IMR-90 (cell line): Measurements from ENCODE around the gene NEUROD2. TPM values are rescaled to one million over a fixed set of nuclear protein-coding genes. Genes with fewer than 3 reads are reported as not detected.

Experiments used
- ATAC-seq: fragments of 200-7000 bp; cut with Tn5 transposase; 2 replicates; pipeline ENCODE4 v1.9.1; 2020; ENCODE audit warnings: low read depth, mild to moderate bottlenecking, moderate library complexity
- BruUV-seq: library from RNA; stranded (reverse); fragments of 400-500 nt; replicated peaks from 2 replicates; lab custom pipeline; 2021; lab: Mats Ljungman, UMichigan
- CTCF ChIA-PET: fragments of 300-600 bp; formaldehyde crosslinking; extraction: SDS; loops from one replicate; lab custom pipeline; 2021; ENCODE audit warnings: antibody characterized with exemption; lab: Yijun Ruan, JAX
- POLR2A ChIA-PET: fragments of 300-600 bp; sonication (Branson Sonifier 250); formaldehyde crosslinking; loops from one replicate; lab custom pipeline; 2022; ENCODE audit warnings: antibody characterized with exemption; ENCODE audit not compliant: unreplicated experiment; lab: Charles Lee
- DNase-seq: peaks from one replicate; pipeline ENCODE4 v3.0.0; 2013
- H2AFZ ChIP-seq: replicated peaks from 2 replicates; pipeline ENCODE3; 2013; ENCODE audit warnings: low read length, mild to moderate bottlenecking; ENCODE audit not compliant: poor library complexity
- H2AK5ac ChIP-seq: 2 replicates; pipeline ENCODE4 v1.6.1; 2013; ENCODE audit warnings: low read depth, low read length, inconsistent platforms
- H2AK9ac ChIP-seq: replicated peaks from 2 replicates; pipeline ENCODE3; 2013; ENCODE audit warnings: mild to moderate bottlenecking, low read depth, low read length, moderate library complexity; ENCODE audit not compliant: poor library complexity
- H2BK120ac ChIP-seq: 2 replicates; pipeline ENCODE4 v1.6.1; 2013; ENCODE audit warnings: low read depth, low read length, inconsistent platforms
- H2BK15ac ChIP-seq: 3 replicates; pipeline ENCODE4 v1.6.1; 2013; ENCODE audit warnings: low read depth, low read length, inconsistent platforms
- H2BK20ac ChIP-seq: 2 replicates; pipeline ENCODE4 v1.6.1; 2013; ENCODE audit warnings: low read depth, mild to moderate bottlenecking, inconsistent platforms, low read length, moderate library complexity
- H2BK5ac ChIP-seq: 2 replicates; pipeline ENCODE4 v1.6.1; 2013; ENCODE audit warnings: mild to moderate bottlenecking, low read depth, low read length, inconsistent platforms; ENCODE audit not compliant: poor library complexity, severe bottlenecking
- H3K14ac ChIP-seq: replicated peaks from 2 replicates; pipeline ENCODE4 v1.6.1; 2013; ENCODE audit warnings: low read depth, low read length, inconsistent platforms
- H3K18ac ChIP-seq: 2 replicates; pipeline ENCODE4 v1.6.1; 2013; ENCODE audit warnings: low read depth, low read length, control low read depth
- H3K23ac ChIP-seq: 2 replicates; pipeline ENCODE4 v1.6.1; 2013; ENCODE audit warnings: low read depth, low read length, inconsistent platforms
- H3K27ac ChIP-seq: 2 replicates; pipeline ENCODE4 v1.5.1; 2013; ENCODE audit warnings: mild to moderate bottlenecking, control low read depth, low read length; ENCODE audit not compliant: insufficient read depth
- H3K27me3 ChIP-seq: 2 replicates; pipeline ENCODE4 v1.6.1; 2013; ENCODE audit warnings: low read length; ENCODE audit not compliant: control insufficient read depth, insufficient read depth
- H3K36me3 ChIP-seq: 2 replicates; pipeline ENCODE4 v1.6.1; 2013; ENCODE audit warnings: low read length, mixed read lengths; ENCODE audit not compliant: control insufficient read depth, insufficient read depth
- H3K4ac ChIP-seq: 2 replicates; pipeline ENCODE4 v1.6.1; 2013; ENCODE audit warnings: low read depth, low read length, inconsistent platforms
- H3K4me1 ChIP-seq: 2 replicates; pipeline ENCODE4 v1.6.1; 2013; ENCODE audit warnings: low read length, mixed read lengths; ENCODE audit not compliant: control insufficient read depth, insufficient read depth
- H3K4me2 ChIP-seq: 2 replicates; pipeline ENCODE4 v1.6.1; 2013; ENCODE audit warnings: low read depth, mild to moderate bottlenecking, control low read depth, low read length, moderate library complexity
- H3K4me3 ChIP-seq: 2 replicates; pipeline ENCODE4 v1.5.1; 2013; ENCODE audit warnings: low read depth, mild to moderate bottlenecking, control low read depth, low read length, moderate library complexity; ENCODE audit not compliant: insufficient read depth
- H3K56ac ChIP-seq: 2 replicates; pipeline ENCODE4 v1.6.1; 2013; ENCODE audit warnings: low read length, inconsistent platforms; ENCODE audit not compliant: insufficient read depth; ENCODE audit errors: extremely low read depth
- H3K79me1 ChIP-seq, 2 experiments: 2 replicates each; pipeline ENCODE4 v1.6.1; 2013; ENCODE audit warnings: low read length in 2 of 2, inconsistent platforms in 1 of 2, low read depth in 1 of 2
- H3K9ac ChIP-seq: 2 replicates; pipeline ENCODE4 v1.6.1; 2013; ENCODE audit warnings: low read depth, low read length, control low read depth
- H3K9me1 ChIP-seq: 2 replicates; pipeline ENCODE4 v1.6.1; 2013; ENCODE audit warnings: low read length, inconsistent platforms; ENCODE audit not compliant: insufficient read depth
- H3K9me3 ChIP-seq: 2 replicates; pipeline ENCODE4 v1.6.1; 2013; ENCODE audit warnings: low read length; ENCODE audit not compliant: control insufficient read depth, insufficient read depth
- H4K20me1 ChIP-seq: 2 replicates; pipeline ENCODE4 v1.6.1; 2013; ENCODE audit warnings: low read length, inconsistent platforms; ENCODE audit not compliant: insufficient read depth
- H4K5ac ChIP-seq: 2 replicates; pipeline ENCODE4 v1.6.1; 2013; ENCODE audit warnings: mild to moderate bottlenecking, low read depth, low read length, control low read depth
- H4K8ac ChIP-seq, 2 experiments: 2 replicates each; pipeline ENCODE4 v1.6.1; 2013; ENCODE audit warnings: low read depth in 2 of 2, low read length in 2 of 2, control low read depth in 1 of 2, inconsistent platforms in 1 of 2
- H4K91ac ChIP-seq: 2 replicates; pipeline ENCODE4 v1.6.1; 2013; ENCODE audit warnings: low read depth, low read length, inconsistent platforms; ENCODE audit not compliant: insufficient read depth
- CEBPB ChIP-seq: IDR thresholded peaks from 2 replicates; pipeline ENCODE4 v1.6.1; 2012; ENCODE audit warnings: low read depth, low read length, improper control_type of control experiment
- CHD1 ChIP-seq: IDR thresholded peaks from 2 replicates; pipeline ENCODE4 v1.6.1; 2012; ENCODE audit warnings: low read depth, low read length, improper control_type of control experiment
- FOS ChIP-seq: fragments of 150-350 bp; IDR thresholded peaks from 2 replicates; pipeline ENCODE4 v1.6.1; 2016; ENCODE audit warnings: low read depth, low read length
- MAFK ChIP-seq: IDR thresholded peaks from 2 replicates; pipeline ENCODE4 v1.6.1; 2012; ENCODE audit warnings: low read depth, low read length, improper control_type of control experiment
- MXI1 ChIP-seq: IDR thresholded peaks from 2 replicates; pipeline ENCODE4 v1.6.1; 2012; ENCODE audit warnings: low read depth, mild to moderate bottlenecking, low read length, moderate library complexity, borderline replicate concordance
- NFE2L2 ChIP-seq: fragments of 150-350 bp; IDR thresholded peaks from 2 replicates; pipeline ENCODE4 v1.6.1; 2016; ENCODE audit warnings: low read depth, mild to moderate bottlenecking, low read length
- RAD21 ChIP-seq: IDR thresholded peaks from 2 replicates; pipeline ENCODE4 v1.6.1; 2012; ENCODE audit warnings: low read length, improper control_type of control experiment
- RCOR1 ChIP-seq: IDR thresholded peaks from 2 replicates; pipeline ENCODE4 v1.6.1; 2012; ENCODE audit warnings: mild to moderate bottlenecking, low read length, improper control_type of control experiment; ENCODE audit not compliant: insufficient replicate concordance
- RFX5 ChIP-seq: IDR thresholded peaks from 2 replicates; pipeline ENCODE4 v1.8.0; 2012; ENCODE audit warnings: low read depth, mild to moderate bottlenecking, low read length, moderate library complexity
- SMC3 ChIP-seq: fragments of 150-350 bp; IDR thresholded peaks from 2 replicates; pipeline ENCODE4 v1.6.1; 2016; ENCODE audit warnings: low read depth, mild to moderate bottlenecking, antibody characterized with exemption, low read length, moderate library complexity
- USF2 ChIP-seq: fragments of 150-350 bp; IDR thresholded peaks from 2 replicates; pipeline ENCODE4 v1.6.1; 2017; ENCODE audit warnings: mild to moderate bottlenecking, antibody characterized with exemption, low read length, low read depth
- WGBS, 2 experiments: methylation state at CpG; one replicate each; pipeline versions ENCODE4 v1.1.5 to v1.1.7; 2013; ENCODE audit warnings: missing lambda C conversion rate in 2 of 2; ENCODE audit not compliant: insufficient read length in 1 of 2; ENCODE audit errors: extremely low coverage in 2 of 2; 5-methylcytosine and 5-hydroxymethylcytosine counted together
- dilution Hi-C: fragments of 300-500 bp; cut with HindIII; formaldehyde crosslinking; loops from one replicate; pipeline ENCODE4 v1.14.3; 2018; ENCODE audit warnings: low sequenced_read_pairs; ENCODE audit not compliant: unreplicated experiment
- in situ Hi-C: fragments of 300-500 bp; cut with MboI; formaldehyde crosslinking; loops from 3 replicates; pipeline ENCODE4 v1.14.3; 2019; ENCODE audit warnings: low sequenced_read_pairs, inconsistent platforms, mixed read lengths
- intact Hi-C: fragments of 100-400 bp; cut with micrococcal nuclease; formaldehyde crosslinking; loops from 2 replicates; pipeline ENCODE4 v1.10.0; 2022
- polyA plus RNA-seq, 3 experiments: library from polyadenylated mRNA; depleted of rRNA; stranded (reverse); fragments of >200 nt; gene quantifications; 2 replicates each; pipeline ENCODE4 v1.2.3, GENCODE V29; 2012; ENCODE audit warnings: low replicate concordance in 1 of 3
- total RNA-seq: library from RNA; depleted of rRNA; stranded (reverse); fragments of >200 nt; gene quantifications from 2 replicates; pipeline ENCODE4 v1.2.3, GENCODE V29; 2012

Gene NEUROD2
- total and polyA plus RNA-seq, 2 of the 4 experiments (the other 2 are of a cell fraction) = not detected

GRCh38 chr17:39580082-39580468, 27.6 kb downstream of the NEUROD2 start:
- no peak overlapping the region for H3K4me2 ChIP-seq
- ATAC-seq (no peak), DNase-seq (no peak)
- peaks cover 33% of the 10 kb centered on the region for H3K27me3 ChIP-seq
- no peak overlapping the region for H2BK5ac ChIP-seq
- WGBS, 2 experiments = 92% methylated on average over 5 of the region's 7 CpGs; no CpG with 5 or more reads in 1 of the 2 experiments
- H3K4me1 ChIP-seq = no peaks in the 10 kb centered on the region
- H4K91ac ChIP-seq = no peak overlapping the region
- CTCF ChIA-PET = interaction anchor here (1.1 kb wide), 1 partner anchor 42 kb away, joined by 3 read pairs; no protein-coding TSS in a partner anchor
- H2AFZ ChIP-seq = no peak overlapping the region
- no peak overlapping the region for H3K56ac ChIP-seq
- H3K23ac ChIP-seq = no peak overlapping the region
- H3K4me3 ChIP-seq = no peak overlapping the region
- in situ Hi-C loops = no loop called here
- H2BK120ac ChIP-seq = no peak overlapping the region
- no peaks in the 10 kb centered on the region for H4K20me1 ChIP-seq
- H3K9ac ChIP-seq = no peak overlapping the region
- H3K79me1 ChIP-seq = no peaks in the 10 kb centered on the region
- no peak overlapping the region for H2BK20ac ChIP-seq
- no peak overlapping the region for H3K27ac ChIP-seq
- H3K18ac ChIP-seq = no peak overlapping the region
- no TSS peak for BruUV-seq
- intact Hi-C loops = no loop called here
- H4K8ac ChIP-seq = no peak overlapping the region
- no peaks in the 10 kb centered on the region for H3K36me3 ChIP-seq
- no peaks in the 10 kb centered on the region for H3K9me1 ChIP-seq
- no peaks in the 10 kb centered on the region for H3K9me3 ChIP-seq
- POLR2A ChIA-PET = interaction anchor here (0.6 kb wide), 1 partner anchor 15 kb away, joined by 3 read pairs; no protein-coding TSS in a partner anchor
- no peak overlapping the region for H2AK5ac ChIP-seq
- H4K5ac ChIP-seq = no peak overlapping the region
- H3K14ac ChIP-seq = no peak overlapping the region
- no peak overlapping the region for H3K4ac ChIP-seq
- H2AK9ac ChIP-seq = no peak overlapping the region
- dilution Hi-C loops = no loop called here
- no peak for TF ChIP-seq RFX5
- no peak for TF ChIP-seq RAD21
- no peak for TF ChIP-seq USF2
- TF ChIP-seq MXI1 = no peak
- no peak for TF ChIP-seq FOS
- TF ChIP-seq MAFK = no peak
- no peak for TF ChIP-seq CEBPB
- TF ChIP-seq RCOR1 = no peak
- TF ChIP-seq CHD1 = no peak
- no peak for TF ChIP-seq SMC3
- TF ChIP-seq NFE2L2 = no peak
- no peak overlapping the region for H2BK15ac ChIP-seq
